GM23338 (cell line): ENCODE measurements around the gene VCL. TPM values are rescaled to one million over a fixed set of nuclear protein-coding genes. Genes with fewer than 3 reads are reported as not detected.

ENCODE experiments used
- ATAC-seq: fragments of 200-7000 bp; cut with Tn5 transposase; 3 replicates; pipeline ENCODE4 v1.9.1; 2020
- DNase-seq: peaks from one replicate; pipeline ENCODE4 v3.0.0-alpha.2; 2015; ENCODE audit warnings: low spot score
- H2AFZ ChIP-seq: fragments of 200-600 bp; sonication (generic); 2 replicates; pipeline ENCODE4 v1.8.0; 2016; ENCODE audit warnings: antibody characterized with exemption, mild to moderate bottlenecking, moderate library complexity
- H3F3A ChIP-seq: fragments of 200-600 bp; sonication (generic); replicated peaks from 2 replicates; pipeline ENCODE4 v1.8.0; 2017; ENCODE audit warnings: antibody characterized with exemption, mixed run types, low read depth
- H3K27ac ChIP-seq: fragments of 200-600 bp; sonication (generic); 2 replicates; pipeline ENCODE4 v1.6.1; 2016; ENCODE audit warnings: low read depth
- H3K27me3 ChIP-seq: fragments of 200-600 bp; sonication (generic); 2 replicates; pipeline ENCODE4 v1.8.0; 2016; ENCODE audit warnings: mild to moderate bottlenecking, mixed run types, moderate library complexity; ENCODE audit not compliant: insufficient read depth
- H3K36me3 ChIP-seq: fragments of 200-600 bp; sonication (generic); 2 replicates; pipeline ENCODE4 v1.8.0; 2016; ENCODE audit warnings: mild to moderate bottlenecking; ENCODE audit not compliant: insufficient read depth
- H3K4me1 ChIP-seq: fragments of 200-600 bp; sonication (generic); 2 replicates; pipeline ENCODE4 v1.8.0; 2016; ENCODE audit warnings: mild to moderate bottlenecking, moderate library complexity; ENCODE audit not compliant: insufficient read depth
- H3K4me2 ChIP-seq: fragments of 200-600 bp; sonication (generic); 2 replicates; pipeline ENCODE4 v1.7.1; 2017; ENCODE audit warnings: mixed run types
- H3K4me3 ChIP-seq: fragments of 200-600 bp; sonication (generic); 2 replicates; pipeline ENCODE4 v1.6.1; 2016; ENCODE audit warnings: mixed run types
- H3K79me2 ChIP-seq: fragments of 200-600 bp; sonication (generic); replicated peaks from 2 replicates; pipeline ENCODE4 v1.8.0; 2017; ENCODE audit warnings: mild to moderate bottlenecking; ENCODE audit not compliant: insufficient read depth
- H3K9me2 ChIP-seq: fragments of 200-600 bp; sonication (generic); 2 replicates; pipeline ENCODE4 v1.8.0; 2017; ENCODE audit not compliant: insufficient read depth
- H4K20me1 ChIP-seq: fragments of 200-600 bp; sonication (generic); replicated peaks from 2 replicates; pipeline ENCODE4 v1.8.0; 2017; ENCODE audit warnings: mild to moderate bottlenecking; ENCODE audit not compliant: insufficient read depth
- H3K27ac Mint-ChIP-seq: 2 replicates; pipeline ENCODE4 v1.8.0; 2020; ENCODE audit warnings: inconsistent platforms, mild to moderate bottlenecking, moderate library complexity, mixed read lengths
- H3K27me3 Mint-ChIP-seq: 3 replicates; pipeline ENCODE4 v1.8.0; 2022; ENCODE audit warnings: low read depth, mild to moderate bottlenecking, moderate library complexity, mixed read lengths, inconsistent platforms; ENCODE audit not compliant: insufficient read depth, poor library complexity
- H3K36me3 Mint-ChIP-seq: 3 replicates; pipeline ENCODE4 v1.8.0; 2021; ENCODE audit warnings: low read depth, mild to moderate bottlenecking, inconsistent platforms, moderate library complexity, mixed read lengths
- H3K4me1 Mint-ChIP-seq: 3 replicates; pipeline ENCODE4 v1.8.0; 2020; ENCODE audit warnings: mild to moderate bottlenecking, inconsistent platforms, mixed read lengths
- H3K4me3 Mint-ChIP-seq: 3 replicates; pipeline ENCODE4 v1.8.0; 2021; ENCODE audit warnings: moderate library complexity, mild to moderate bottlenecking, inconsistent platforms, mixed read lengths
- H3K9me3 Mint-ChIP-seq: 3 replicates; pipeline ENCODE4 v1.8.0; 2020; ENCODE audit warnings: moderate library complexity, mild to moderate bottlenecking, inconsistent platforms, mixed read lengths
- CREB1 ChIP-seq: fragments of 250-450 bp; sonication (Bioruptor Pico); IDR thresholded peaks from 2 replicates; pipeline ENCODE4 v1.5.0; 2020; ENCODE audit warnings: low read depth, mild to moderate bottlenecking, moderate library complexity
- EZH2 ChIP-seq: fragments of 200-600 bp; sonication (generic); IDR thresholded peaks from one replicate; pipeline ENCODE4 v1.8.0; 2017; ENCODE audit warnings: antibody characterized with exemption, mild to moderate bottlenecking, low read depth; ENCODE audit not compliant: unreplicated experiment
- JUNB ChIP-seq: IDR thresholded peaks from one replicate; pipeline ENCODE4 v1.6.1; 2016; ENCODE audit warnings: antibody characterized with exemption; ENCODE audit not compliant: unreplicated experiment
- ZNF114 ChIP-seq: fragments of 250-450 bp; sonication (Bioruptor Pico); IDR thresholded peaks from 2 replicates; pipeline ENCODE4 v1.5.0; 2020; ENCODE audit warnings: mild to moderate bottlenecking, moderate library complexity
- ZNF331 ChIP-seq: fragments of 250-450 bp; sonication (Bioruptor Pico); IDR thresholded peaks from 2 replicates; pipeline ENCODE4 v1.5.0; 2020; ENCODE audit warnings: low read depth, mild to moderate bottlenecking, moderate library complexity
- ZNF462 ChIP-seq: fragments of 250-450 bp; sonication (Bioruptor Pico); IDR thresholded peaks from 2 replicates; pipeline ENCODE4 v1.5.0; 2020; ENCODE audit warnings: mild to moderate bottlenecking, moderate library complexity
- polyA plus RNA-seq: library from polyadenylated mRNA; unstranded; fragments of >200 nt; fragmentation: Nextera tagmentation; extraction: Ambion mirVana; gene quantifications from 2 replicates; pipeline ENCODE4 v1.2.1, GENCODE V29; 2016
- total RNA-seq: library from RNA; depleted of rRNA; stranded (reverse); fragments of >200 nt; shearing (Covaris generic); gene quantifications from 2 replicates; pipeline ENCODE4 v1.2.3, GENCODE V29; 2014
- TF ChIP-seq, protein P1 (sequence below), 2 experiments: fragments of 200-600 bp in 1 of 2; sonication (generic) in 1 of 2; conservative IDR thresholded peaks; 2 replicates each; pipeline versions ENCODE4 v1.5.1 to v1.6.1; 2016 to 2017; ENCODE audit warnings: antibody characterized with exemption in 2 of 2, low read depth in 2 of 2, mild to moderate bottlenecking in 2 of 2, moderate library complexity in 1 of 2
- TF ChIP-seq, protein P2 (sequence below): IDR thresholded peaks from 2 replicates; pipeline ENCODE4 v1.6.1; 2016; ENCODE audit warnings: antibody characterized with exemption

VCL gene
- total and polyA plus RNA-seq, 2 experiments from 2014 or later = 60.7 to 254 TPM

- Histone ChIP-seq H3K27me3 (no peaks in the 10 kb centered on the region), H3K27ac (peak overlapping the region; percentile 97), H3K79me2 (peaks cover 62% of the 10 kb centered on the region), H3F3A (peaks cover 10% of the 10 kb centered on the region; the same call in 1 of the 2 replicates), H3K9me2 (no peaks in the 10 kb centered on the region), H2AFZ (no peak overlapping the region), H3K36me3 (peaks cover 19% of the 10 kb centered on the region; the same call in 1 of the 2 replicates), H3K4me1 (peaks cover 40% of the 10 kb centered on the region), H4K20me1 (peaks cover 42% of the 10 kb centered on the region), H3K4me3 (peak overlapping the region; percentile 75), H3K4me2 (peak overlapping the region; percentile 96)
- peaks cover 37% of the 10 kb centered on the region for H3K4me1 Mint-ChIP-seq
- H3K9me3 Mint-ChIP-seq = peaks cover 3% of the 10 kb centered on the region
- DNase-seq (peak; percentile 73), ATAC-seq (peak; percentile 34)
- no peak for TF ChIP-seq CREB1
- TF ChIP-seq, protein P1, sequence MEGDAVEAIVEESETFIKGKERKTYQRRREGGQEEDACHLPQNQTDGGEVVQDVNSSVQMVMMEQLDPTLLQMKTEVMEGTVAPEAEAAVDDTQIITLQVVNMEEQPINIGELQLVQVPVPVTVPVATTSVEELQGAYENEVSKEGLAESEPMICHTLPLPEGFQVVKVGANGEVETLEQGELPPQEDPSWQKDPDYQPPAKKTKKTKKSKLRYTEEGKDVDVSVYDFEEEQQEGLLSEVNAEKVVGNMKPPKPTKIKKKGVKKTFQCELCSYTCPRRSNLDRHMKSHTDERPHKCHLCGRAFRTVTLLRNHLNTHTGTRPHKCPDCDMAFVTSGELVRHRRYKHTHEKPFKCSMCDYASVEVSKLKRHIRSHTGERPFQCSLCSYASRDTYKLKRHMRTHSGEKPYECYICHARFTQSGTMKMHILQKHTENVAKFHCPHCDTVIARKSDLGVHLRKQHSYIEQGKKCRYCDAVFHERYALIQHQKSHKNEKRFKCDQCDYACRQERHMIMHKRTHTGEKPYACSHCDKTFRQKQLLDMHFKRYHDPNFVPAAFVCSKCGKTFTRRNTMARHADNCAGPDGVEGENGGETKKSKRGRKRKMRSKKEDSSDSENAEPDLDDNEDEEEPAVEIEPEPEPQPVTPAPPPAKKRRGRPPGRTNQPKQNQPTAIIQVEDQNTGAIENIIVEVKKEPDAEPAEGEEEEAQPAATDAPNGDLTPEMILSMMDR (conservative IDR thresholded peaks at IDR 0.05; ENCODE audit: low read depth in 2 of 2) = peak; percentile 34 to 43; a peak in 3 of 4 replicates
- peak overlapping the region; percentile 98 for H3K4me3 Mint-ChIP-seq
- H3K36me3 Mint-ChIP-seq = peaks cover 51% of the 10 kb centered on the region
- H3K27me3 Mint-ChIP-seq = peaks cover 19% of the 10 kb centered on the region
- H3K27ac Mint-ChIP-seq = peak overlapping the region; percentile 95
These were observed 1.2 kb downstream of the VCL start for GRCh38 chr10:73998929-73999691.

DNA sequence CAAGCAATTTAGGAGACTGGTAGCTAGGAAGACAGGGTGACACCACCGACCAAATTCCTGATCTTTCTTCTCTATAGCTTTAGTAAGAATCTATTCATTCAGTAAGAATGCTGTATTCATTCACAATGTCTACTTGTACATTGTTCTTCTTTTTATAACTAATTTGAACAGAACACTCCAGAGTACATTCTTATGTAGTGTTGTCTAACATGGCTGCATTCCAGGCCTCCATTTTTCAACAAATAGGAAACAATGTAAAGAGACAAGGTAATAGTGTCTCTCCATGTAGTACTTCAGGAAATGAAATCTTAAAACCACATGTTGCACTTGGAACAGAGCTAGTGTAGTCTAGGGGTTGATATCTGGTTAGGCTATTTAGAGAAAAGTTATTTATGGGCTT is 1.8 kb downstream of the VCL start:
- H3K36me3 Mint-ChIP-seq = peaks cover 52% of the 10 kb centered on the region
- peak overlapping the region; percentile 75 for H3K4me3 ChIP-seq
- peaks cover 41% of the 10 kb centered on the region for H3K4me1 ChIP-seq
- H3K4me1 Mint-ChIP-seq = peaks cover 40% of the 10 kb centered on the region
- peaks cover 20% of the 10 kb centered on the region for H3K27me3 Mint-ChIP-seq
- peaks cover 45% of the 10 kb centered on the region for H4K20me1 ChIP-seq
- ATAC-seq = no peak
- peak overlapping the region; percentile 95 for H3K27ac Mint-ChIP-seq
- H3K9me2 ChIP-seq = no peaks in the 10 kb centered on the region
- peaks cover 3% of the 10 kb centered on the region for H3K9me3 Mint-ChIP-seq
- H3K27ac ChIP-seq = peak overlapping the region; percentile 97; the same call in 1 of the 2 replicates
- H3F3A ChIP-seq = peaks cover 10% of the 10 kb centered on the region; the same call in 1 of the 2 replicates
- peak overlapping the region; percentile 96 for H3K4me2 ChIP-seq
- H3K27me3 ChIP-seq = no peaks in the 10 kb centered on the region
- DNase-seq = no peak
- H3K79me2 ChIP-seq = peaks cover 68% of the 10 kb centered on the region
- H2AFZ ChIP-seq = no peak overlapping the region
- peak overlapping the region; percentile 98 for H3K4me3 Mint-ChIP-seq
- peaks cover 23% of the 10 kb centered on the region for H3K36me3 ChIP-seq
- no peak for TF ChIP-seq ZNF114 (CRISPR knock-in tag)
- TF ChIP-seq CREB1 = no peak
- TF ChIP-seq EZH2 = no peak
- TF ChIP-seq, protein P2, sequence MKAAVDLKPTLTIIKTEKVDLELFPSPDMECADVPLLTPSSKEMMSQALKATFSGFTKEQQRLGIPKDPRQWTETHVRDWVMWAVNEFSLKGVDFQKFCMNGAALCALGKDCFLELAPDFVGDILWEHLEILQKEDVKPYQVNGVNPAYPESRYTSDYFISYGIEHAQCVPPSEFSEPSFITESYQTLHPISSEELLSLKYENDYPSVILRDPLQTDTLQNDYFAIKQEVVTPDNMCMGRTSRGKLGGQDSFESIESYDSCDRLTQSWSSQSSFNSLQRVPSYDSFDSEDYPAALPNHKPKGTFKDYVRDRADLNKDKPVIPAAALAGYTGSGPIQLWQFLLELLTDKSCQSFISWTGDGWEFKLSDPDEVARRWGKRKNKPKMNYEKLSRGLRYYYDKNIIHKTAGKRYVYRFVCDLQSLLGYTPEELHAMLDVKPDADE = no peak
- TF ChIP-seq, protein P1 (conservative IDR thresholded peaks at IDR 0.05; ENCODE audit: low read depth in 2 of 2) = no peak
- TF ChIP-seq ZNF331 = no peak
- TF ChIP-seq JUNB = no peak
- no peak for TF ChIP-seq ZNF462
